Stimulated activated CD4-positive, alpha-beta T cell treated with anti-CD3 and anti-CD28 coated beads, TNF-alpha, amount 100 ng/mL, for 4 hours (primary cell): ENCODE results near the gene CRAMP1.

Experiments
- DNase-seq, 3 experiments: peaks; one replicate each; pipeline ENCODE4 v3.0.0-alpha.2; 2020; ENCODE audit warnings: low read depth in 3 of 3

Gene CRAMP1

GRCh38 chr16:1596516-1596915 lies 15.6 kb upstream of the CRAMP1 start:
- DNase-seq = no peak

GRCh38 chr16:1597154-1597553 lies 15.0 kb upstream of the CRAMP1 start:
- DNase-seq = no peak

- DNase-seq = no peak
These were observed 11.1 kb upstream of the CRAMP1 start for GRCh38 chr16:1601031-1601430.

- no peak for DNase-seq
These were observed 10.7 kb upstream of the CRAMP1 start for GRCh38 chr16:1601489-1601888.

- no peak for DNase-seq
These were observed 9.9 kb upstream of the CRAMP1 start for GRCh38 chr16:1602285-1602684.

- no peak for DNase-seq
These were observed 5.4 kb upstream of the CRAMP1 start for GRCh38 chr16:1606774-1607173.

- no peak for DNase-seq
These were observed 4.2 kb upstream of the CRAMP1 start for GRCh38 chr16:1607971-1608370.

GRCh38 chr16:1610071-1610898 lies 1.9 kb upstream of the CRAMP1 start:
- peak; percentile 79 to 88 (median 81) for DNase-seq

GRCh38 chr16:1610899-1611632 lies 1.1 kb upstream of the CRAMP1 start:
- DNase-seq = peak in 1 of 3 experiments; percentile 43

- DNase-seq = no peak
These were observed 1.1 kb downstream of the CRAMP1 start for GRCh38 chr16:1613211-1613622.

GRCh38 chr16:1613728-1614455 lies 1.7 kb downstream of the CRAMP1 start:
- no peak for DNase-seq

GRCh38 chr16:1614456-1615102 lies 2.4 kb downstream of the CRAMP1 start:
- DNase-seq = no peak

GRCh38 chr16:1615761-1616160 lies 3.6 kb downstream of the CRAMP1 start:
- DNase-seq = no peak

- DNase-seq = no peak
These were observed 7.8 kb downstream of the CRAMP1 start for GRCh38 chr16:1619976-1620375.

GRCh38 chr16:1620391-1620790 lies 8.2 kb downstream of the CRAMP1 start:
- no peak for DNase-seq

- no peak for DNase-seq
These were observed 9.7 kb downstream of the CRAMP1 start for GRCh38 chr16:1621851-1622250.

GRCh38 chr16:1626327-1626726 lies 14.2 kb downstream of the CRAMP1 start:
- DNase-seq = no peak

GRCh38 chr16:1626776-1627175 lies 14.6 kb downstream of the CRAMP1 start:
- no peak for DNase-seq

- DNase-seq = no peak
These were observed 18.5 kb downstream of the CRAMP1 start for GRCh38 chr16:1630450-1631213.

GRCh38 chr16:1631230-1631629 lies 19.1 kb downstream of the CRAMP1 start:
- no peak for DNase-seq
